Stimulated activated CD4-positive, alpha-beta T cell treated with anti-CD3 and anti-CD28 coated beads, Interleukin-4, amount 100 ng/mL, for 24 hours (primary cell): ENCODE measurements around the gene SMTNL2.
"Not testable (repeated sequence)": the region's sequence is repeated elsewhere in the genome, so short reads cannot be mapped to it uniquely, and the experiment has no call there.

ENCODE experiments used
- DNase-seq: peaks from one replicate; pipeline ENCODE4 v3.0.0-alpha.2; 2020

Gene SMTNL2

DNA sequence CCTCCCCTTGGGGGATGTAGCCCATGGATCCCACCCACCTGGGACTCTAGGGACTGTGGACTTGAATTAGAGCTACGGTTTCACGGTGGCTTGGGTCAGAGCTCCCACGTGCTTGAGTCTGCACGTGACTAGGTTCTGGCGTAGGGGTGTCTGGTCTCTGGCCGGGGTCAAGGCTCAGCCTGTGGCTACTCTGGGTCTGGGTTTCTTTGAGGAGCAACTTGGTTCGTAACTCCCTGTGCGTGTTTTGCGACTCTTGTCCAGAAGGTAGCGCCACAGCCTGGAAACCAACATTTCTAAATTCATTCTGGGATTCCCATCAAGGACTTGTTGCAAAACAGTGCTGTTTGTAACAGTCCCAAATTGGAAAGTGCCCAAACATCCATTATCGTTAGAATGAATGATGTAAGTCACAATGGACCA lies 23.5 kb upstream of the SMTNL2 start:
- DNase-seq, result no peak

DNA sequence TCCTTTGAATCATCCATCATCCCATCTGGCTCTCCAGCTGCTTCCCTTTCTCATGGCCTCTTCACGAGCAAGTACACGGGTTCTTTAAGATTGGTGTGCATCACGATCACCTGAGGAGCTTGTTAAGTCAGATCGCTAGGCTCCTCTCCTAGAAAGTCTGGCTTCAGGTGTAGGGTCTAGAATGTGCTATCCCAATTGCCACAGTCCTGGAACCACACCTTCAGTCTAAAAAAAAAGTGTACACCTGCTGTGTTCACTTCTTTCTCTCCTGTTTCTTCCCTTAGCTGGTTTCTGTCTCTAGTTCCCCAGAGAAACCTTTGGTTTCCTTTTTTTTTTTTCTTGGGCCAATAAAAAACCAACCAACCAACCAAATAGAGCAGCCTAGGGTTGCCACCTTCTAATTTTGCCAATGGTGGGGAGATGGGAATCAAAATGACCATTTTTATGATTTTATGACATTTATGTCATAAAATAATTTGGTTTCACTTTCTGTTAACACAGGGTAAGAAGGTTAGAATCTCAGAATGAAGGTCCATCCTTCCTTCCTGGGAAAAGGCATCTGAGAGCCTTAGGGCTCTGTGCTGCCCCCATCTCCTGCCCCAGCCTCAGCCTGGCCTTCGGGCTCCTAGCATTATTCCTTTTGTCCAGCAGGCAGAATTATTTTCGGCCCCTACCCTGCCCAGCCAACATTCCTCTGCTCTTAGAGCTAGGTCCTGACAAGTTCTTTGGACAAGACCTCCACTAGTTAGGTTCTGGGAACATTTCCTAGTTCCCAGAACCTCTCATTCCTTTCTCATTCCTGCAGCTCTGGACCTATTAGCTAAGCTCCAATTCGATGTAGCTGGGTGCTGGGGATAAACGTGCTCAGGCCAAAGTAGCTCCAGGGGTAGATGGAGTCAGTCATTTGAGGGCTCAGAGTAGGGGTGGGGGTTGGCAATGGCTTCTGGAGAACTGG lies 22.0 kb upstream of the SMTNL2 start:
- no peak for DNase-seq

GRCh38 chr17:4565209-4566141 lies 18.9 kb upstream of the SMTNL2 start:
- peak; percentile 62 for DNase-seq

- peak; percentile 63 for DNase-seq
These were observed 17.5 kb upstream of the SMTNL2 start for GRCh38 chr17:4566785-4567184.

DNA sequence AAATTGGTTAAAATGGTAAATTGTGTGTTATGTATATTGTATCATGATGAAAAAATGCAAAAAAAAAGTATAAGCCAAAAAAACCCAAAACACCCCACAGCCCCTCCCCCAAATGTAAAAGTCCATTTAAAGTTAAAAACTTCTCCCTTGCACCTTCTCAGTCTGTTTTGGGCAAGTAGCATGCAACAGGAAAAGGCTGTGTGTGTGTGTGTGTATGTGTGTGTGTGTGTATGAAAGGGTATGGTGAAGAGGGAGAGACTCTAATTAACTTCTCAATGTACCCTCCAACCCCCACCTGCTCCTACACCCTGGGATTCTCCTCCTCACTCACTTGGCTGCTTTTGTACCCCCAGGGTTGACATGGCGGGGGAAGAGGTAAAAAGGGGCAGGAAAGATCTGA lies 14.7 kb upstream of the SMTNL2 start:
- no peak for DNase-seq

DNA sequence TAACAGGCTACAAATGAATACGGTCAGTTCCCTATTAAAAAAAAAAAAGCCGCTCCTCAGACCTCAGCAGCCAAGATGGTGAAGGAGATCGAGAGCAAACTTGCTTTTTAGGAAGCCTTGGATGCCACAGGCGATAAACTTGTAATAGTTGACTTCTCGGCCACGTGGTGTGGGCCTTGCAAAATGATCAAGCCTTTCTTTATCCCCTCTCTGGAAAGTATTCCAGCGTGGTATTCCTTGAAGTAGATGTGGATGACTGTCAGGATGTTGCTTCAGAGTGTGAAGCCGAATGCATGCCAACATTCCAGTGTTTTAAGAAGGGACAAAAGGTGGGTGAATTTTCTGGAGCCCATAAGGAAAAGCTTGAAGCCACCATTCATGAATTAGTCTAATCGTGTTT lies 12.2 kb upstream of the SMTNL2 start:
- no peak for DNase-seq

- DNase-seq, result no peak
These were observed 11.2 kb upstream of the SMTNL2 start for GRCh38 chr17:4573115-4573514.

DNA sequence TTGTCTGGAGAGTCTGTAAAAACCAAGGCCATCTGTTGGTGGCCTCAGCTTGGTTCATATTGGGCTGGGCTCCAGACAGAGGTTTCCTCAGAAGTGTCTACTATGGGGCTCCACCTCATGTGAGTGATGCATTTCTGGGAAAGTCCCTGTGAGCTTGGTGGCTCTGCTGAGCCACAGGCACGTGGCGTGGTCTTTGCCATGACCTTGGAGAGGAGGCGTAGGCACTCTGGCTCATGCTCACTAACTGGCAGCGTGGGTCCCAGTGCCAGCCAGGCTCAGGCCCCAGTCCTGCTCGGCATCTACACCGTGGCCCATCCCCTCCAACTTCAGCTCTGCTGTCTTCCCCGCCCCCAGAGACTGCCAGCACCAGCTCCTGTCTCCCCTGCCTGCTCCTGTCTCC lies 10.7 kb upstream of the SMTNL2 start:
- DNase-seq, result peak; percentile 80

DNA sequence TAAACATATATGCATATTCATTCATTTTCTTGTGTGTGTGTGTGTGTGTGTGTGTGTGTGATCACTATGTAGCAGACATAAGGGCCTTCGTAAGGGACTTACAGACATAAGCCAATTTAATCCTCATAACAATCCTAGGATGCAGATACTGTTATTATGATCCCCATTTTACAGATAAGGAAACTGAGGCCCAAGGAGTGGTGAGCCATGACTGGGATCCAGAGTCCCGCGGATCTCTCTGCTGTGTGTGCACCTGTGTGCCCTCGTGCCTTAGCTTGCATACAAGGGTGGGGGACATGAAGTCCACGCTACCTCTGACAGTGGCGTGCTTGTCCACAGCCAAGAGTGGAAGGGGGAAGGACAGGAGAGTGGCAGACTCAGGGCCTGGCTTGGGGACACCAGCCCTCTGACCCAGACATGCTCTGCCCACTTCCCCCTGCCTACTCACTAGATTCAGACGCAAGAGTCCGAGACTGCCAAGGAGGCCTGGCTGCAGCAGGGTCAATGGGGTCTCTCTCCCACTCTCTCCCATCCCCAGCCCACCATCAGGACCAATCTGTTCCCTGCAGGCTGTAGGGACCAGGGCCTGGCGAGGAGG lies 9.8 kb upstream of the SMTNL2 start:
- no peak for DNase-seq

- no peak for DNase-seq
These were observed 8.2 kb upstream of the SMTNL2 start for GRCh38 chr17:4576161-4576558.

DNA sequence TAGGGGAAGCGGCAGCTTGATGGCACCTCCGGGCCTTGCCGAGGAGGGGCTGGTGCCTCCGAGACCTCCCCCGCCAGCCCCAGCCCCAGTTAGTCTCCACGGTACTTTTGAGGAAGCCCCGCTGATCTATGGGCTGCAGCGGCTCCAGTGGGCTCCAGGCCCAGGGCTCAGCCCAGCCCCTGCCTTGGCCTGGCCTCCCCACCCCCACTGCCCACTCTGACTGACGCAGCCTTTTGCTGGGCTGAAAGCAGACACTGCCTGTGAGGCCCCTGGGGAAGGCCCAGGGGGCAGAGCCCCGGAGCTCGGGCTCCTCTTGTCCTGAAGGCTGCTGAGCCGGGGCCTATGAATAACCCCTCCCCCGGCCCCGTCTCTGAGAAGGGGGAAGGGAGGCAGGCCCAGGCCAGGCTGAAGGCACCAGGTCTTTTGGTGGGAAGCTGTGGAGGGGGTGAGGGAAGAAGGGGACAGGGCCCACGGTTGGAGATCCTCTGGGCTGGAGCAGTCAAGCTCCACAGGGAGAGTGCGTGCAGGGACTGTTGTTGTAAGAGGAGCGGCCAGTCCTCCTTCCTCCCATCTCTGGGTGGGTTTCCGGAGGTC lies 7.5 kb upstream of the SMTNL2 start:
- no peak for DNase-seq

- DNase-seq, result no peak
These were observed 6.8 kb upstream of the SMTNL2 start for GRCh38 chr17:4577386-4577993.

DNA sequence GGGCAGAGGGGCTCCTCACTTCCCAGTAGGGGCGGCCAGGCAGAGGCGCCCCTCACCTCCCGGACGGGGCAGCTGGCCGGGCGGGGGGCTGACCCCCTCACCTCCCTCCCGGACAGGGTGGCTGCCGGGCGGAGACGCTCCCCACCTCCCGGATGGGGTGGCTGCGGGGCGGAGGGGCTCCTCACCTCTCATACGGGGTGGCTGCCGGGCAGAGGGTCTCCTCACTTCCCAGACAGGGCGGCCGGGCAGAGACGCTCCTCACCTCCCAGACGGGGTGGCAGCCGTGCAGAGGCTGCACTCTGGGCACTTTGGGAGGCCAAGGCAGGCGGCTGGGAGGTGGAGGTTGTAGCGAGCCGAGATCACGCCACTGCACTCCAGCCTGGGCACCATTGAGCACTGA lies 6.0 kb upstream of the SMTNL2 start:
- not testable (repeated sequence) for DNase-seq

DNA sequence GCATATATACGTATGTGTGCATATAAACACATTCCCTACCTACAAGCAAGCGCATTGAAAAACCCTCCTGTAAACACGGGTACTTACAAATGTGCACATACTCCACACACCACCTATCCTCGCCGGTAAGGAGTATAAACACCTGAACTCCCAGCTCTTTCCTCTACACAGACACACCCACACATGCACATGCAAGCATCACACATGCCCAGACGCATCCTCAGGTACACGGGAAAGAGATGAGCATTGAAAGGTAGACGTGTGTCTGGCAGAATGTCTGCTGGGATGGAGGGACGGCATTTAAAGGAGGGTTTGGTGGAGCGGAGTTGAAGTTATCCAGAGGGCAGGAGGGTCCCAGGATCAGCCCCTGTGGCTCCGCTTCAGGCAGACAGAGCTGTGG lies 4.7 kb upstream of the SMTNL2 start:
- DNase-seq, result no peak

- DNase-seq, result no peak
These were observed 4.0 kb upstream of the SMTNL2 start for GRCh38 chr17:4580291-4580690.

- no peak for DNase-seq
These were observed 2.2 kb upstream of the SMTNL2 start for GRCh38 chr17:4582101-4582501.

DNA sequence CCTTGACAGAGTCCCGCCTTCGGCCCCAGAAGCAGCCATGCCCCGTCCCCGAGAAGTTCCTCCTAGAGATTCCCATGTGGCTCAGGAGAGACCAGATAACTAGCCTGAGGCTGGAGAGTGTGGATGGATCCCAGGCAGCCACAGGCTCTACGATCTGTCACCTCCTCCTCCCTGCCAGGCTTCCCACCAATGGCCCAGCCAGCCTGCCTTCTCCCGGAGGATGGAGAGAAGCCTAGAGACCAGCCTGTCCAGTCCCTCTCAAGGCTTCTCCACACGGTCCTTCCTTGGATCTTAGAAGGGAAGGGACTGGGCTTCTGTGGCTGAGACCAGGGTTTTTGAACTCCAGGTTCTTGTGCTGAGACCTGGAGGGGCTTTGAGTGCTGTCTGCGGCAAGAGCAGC lies 1.6 kb upstream of the SMTNL2 start:
- no peak for DNase-seq

DNA sequence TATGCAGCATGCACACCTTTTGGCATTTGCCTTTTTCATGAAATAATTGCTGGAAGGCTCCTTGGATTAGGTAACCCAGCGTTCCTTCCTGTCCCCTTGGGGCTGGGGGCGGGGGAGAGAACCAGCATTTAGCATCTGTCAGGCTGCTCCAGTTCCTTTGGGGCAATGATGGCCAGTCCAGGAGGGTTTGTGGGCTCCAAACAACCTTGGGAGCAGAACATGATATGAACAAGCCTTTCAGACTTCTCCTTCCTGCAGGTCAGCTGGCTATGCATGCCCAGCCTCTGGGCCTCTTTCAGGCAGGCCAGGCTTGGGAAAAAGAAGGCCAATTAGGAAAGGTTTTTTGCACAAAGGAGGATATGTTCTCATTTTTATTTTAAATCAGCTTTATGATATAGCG lies 1.1 kb upstream of the SMTNL2 start:
- DNase-seq, result no peak

GRCh38 chr17:4583782-4584100 lies 588 bp upstream of the SMTNL2 start:
- DNase-seq, result no peak

GRCh38 chr17:4584917-4585637 lies 748 bp downstream of the SMTNL2 start:
- no peak for DNase-seq

DNA sequence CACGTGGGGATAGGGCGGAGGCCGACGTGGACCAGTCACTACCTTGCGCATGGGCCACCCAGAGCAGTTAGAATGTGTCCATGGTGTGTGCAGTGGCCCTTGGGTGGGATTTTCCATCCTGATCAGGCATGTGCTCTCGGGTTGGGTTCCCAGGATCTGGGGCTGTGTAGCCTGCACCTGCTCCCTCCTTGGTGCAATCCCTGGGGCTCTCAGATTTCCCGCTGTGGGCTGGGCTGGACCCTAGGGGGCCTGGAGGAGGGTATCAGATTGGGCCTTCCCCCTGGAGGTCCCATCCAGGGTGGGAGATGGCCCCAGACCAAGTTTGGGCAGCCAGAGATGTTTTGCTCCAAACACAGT lies 1.3 kb downstream of the SMTNL2 start:
- no peak for DNase-seq

GRCh38 chr17:4586043-4586442 lies 1.7 kb downstream of the SMTNL2 start:
- no peak for DNase-seq
